ENCODE measurements around the gene GLRX5.
"Not testable (repeated sequence)": the region's sequence is repeated elsewhere in the genome, so short reads cannot be mapped to it uniquely, and the experiment has no call there.

GLRX5 gene

GRCh38 chr14:95499354-95499750, 35.5 kb upstream of the GLRX5 start:
- no peak for DNase-seq

GRCh38 chr14:95500201-95500681, 34.6 kb upstream of the GLRX5 start:
- DNase-seq: no peak

GRCh38 chr14:95500772-95501401, 34.0 kb upstream of the GLRX5 start:
- no peak for DNase-seq

- DNase-seq: no peak
Measured at GRCh38 chr14:95502381-95502950, 32.4 kb upstream of the GLRX5 start.

GRCh38 chr14:95503365-95504134, 31.3 kb upstream of the GLRX5 start:
- no peak for DNase-seq

GRCh38 chr14:95504135-95505029, 30.5 kb upstream of the GLRX5 start:
- DNase-seq: no peak

- DNase-seq: no peak
Measured at GRCh38 chr14:95505030-95505589, 29.7 kb upstream of the GLRX5 start.

- DNase-seq: no peak
Measured at GRCh38 chr14:95507174-95507573, 27.7 kb upstream of the GLRX5 start.

GRCh38 chr14:95507701-95508103, 27.1 kb upstream of the GLRX5 start:
- no peak for DNase-seq

- DNase-seq: no peak
Measured at GRCh38 chr14:95508377-95508776, 26.5 kb upstream of the GLRX5 start.

GRCh38 chr14:95509495-95509894, 25.4 kb upstream of the GLRX5 start:
- no peak for DNase-seq

GRCh38 chr14:95510344-95510743, 24.5 kb upstream of the GLRX5 start:
- not testable (repeated sequence) for DNase-seq

GRCh38 chr14:95510804-95511203, 24.0 kb upstream of the GLRX5 start:
- DNase-seq: no peak

GRCh38 chr14:95511687-95512086, 23.2 kb upstream of the GLRX5 start:
- DNase-seq: no peak

- DNase-seq: no peak
Measured at GRCh38 chr14:95513291-95513690, 21.6 kb upstream of the GLRX5 start.

GRCh38 chr14:95514131-95515079, 20.4 kb upstream of the GLRX5 start:
- DNase-seq: no peak

GRCh38 chr14:95515080-95515489, 19.8 kb upstream of the GLRX5 start:
- DNase-seq: peak; percentile 85

- DNase-seq: peak; percentile 75
Measured at GRCh38 chr14:95515596-95516552, 19.0 kb upstream of the GLRX5 start.

GRCh38 chr14:95516554-95517181, 18.2 kb upstream of the GLRX5 start, which contains the start of gene SYNE3:
SYNE3 (minus strand) TSS chr14:95516650; CDS start chr14:95475821, 40,829 bp downstream.
- peak; percentile 63 for DNase-seq
